HG02943 (cell line): ENCODE results near the gene FNDC7.

Experiments used
- ATAC-seq: cut with Tn5 transposase; IDR thresholded peaks from one replicate; pipeline ENCODE4 v1.9.1; 2021; ENCODE audit warnings: mild to moderate bottlenecking, low read depth, moderate library complexity; ENCODE audit not compliant: unreplicated experiment

Gene FNDC7

DNA sequence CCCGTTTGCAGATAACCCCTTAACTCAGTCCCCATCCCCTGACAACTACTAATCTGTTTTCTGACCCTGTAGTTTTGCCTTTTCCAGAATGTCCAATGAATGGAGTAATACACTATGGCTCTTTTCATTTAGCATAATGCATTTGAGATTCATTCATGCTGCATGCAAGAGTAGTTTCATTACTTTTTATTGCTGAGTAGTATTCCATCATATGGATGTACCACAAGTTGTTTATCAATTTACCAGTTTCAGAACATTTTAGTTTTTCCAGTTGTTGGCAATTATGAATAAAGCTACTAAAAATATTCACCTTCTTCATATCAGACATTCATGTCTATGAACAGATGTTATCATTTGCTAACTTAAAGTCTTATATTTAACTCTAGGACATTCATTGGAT is 79.1 kb downstream of the FNDC7 start:
- ATAC-seq: no peak
